Colonic mucosa (tissue), 4 donors: ENCODE measurements around the gene SOHLH1. TPM values are rescaled to one million over a fixed set of nuclear protein-coding genes. Genes with fewer than 3 reads are reported as not detected.

Experiments
- DNase-seq: peaks from one replicate; pipeline ENCODE4 v3.0.0-alpha.2; 2020
- H3K27ac ChIP-seq: fragments of 200-600 bp; one replicate; pipeline ENCODE4 v1.8.0; 2021
- H3K27me3 ChIP-seq: fragments of 200-600 bp; one replicate; pipeline ENCODE4 v1.8.0; 2021
- H3K36me3 ChIP-seq: fragments of 200-600 bp; one replicate; pipeline ENCODE4 v1.8.0; 2021
- H3K4me1 ChIP-seq: fragments of 200-600 bp; one replicate; pipeline ENCODE4 v1.8.0; 2021; ENCODE audit warnings: mild to moderate bottlenecking
- H3K4me3 ChIP-seq: fragments of 200-600 bp; one replicate; pipeline ENCODE4 v1.8.0; 2021
- H3K9ac ChIP-seq, 2 donors: one replicate each; pipeline ENCODE4 v1.7.0; 2013; ENCODE audit warnings: control low read depth in 2 of 2, low read depth in 2 of 2, low read length in 2 of 2
- H3K9me3 ChIP-seq: fragments of 200-600 bp; one replicate; pipeline ENCODE4 v1.8.0; 2021
- CTCF ChIP-seq: fragments of 200-600 bp; IDR thresholded peaks from one replicate; pipeline ENCODE4 v1.8.0; 2022; ENCODE audit warnings: antibody characterized with exemption, mild to moderate bottlenecking
- intact Hi-C: fragments of 100-400 bp; cut with DNase I; formaldehyde crosslinking; loops from one replicate; pipeline ENCODE4 v1.14.1; 2022
- total RNA-seq, 2 donors: library from RNA; stranded (reverse); fragmentation: NEBNext Ultra II Directional in 1 of 2; extraction: Animal tissue kit (Norgen Biotek cat#: 25700) in 1 of 2; gene quantifications; one replicate each; pipeline ENCODE4 v1.2.1, GENCODE V29; 2021
- donor health status: healthy.
- donor health status: DM: no; HTN: no; CAD: no.
- donor health status: DM: no; HTN: no; CAD: no.

Gene SOHLH1
- total RNA-seq, 2 donors from 2014 or later, result not detected

DNA sequence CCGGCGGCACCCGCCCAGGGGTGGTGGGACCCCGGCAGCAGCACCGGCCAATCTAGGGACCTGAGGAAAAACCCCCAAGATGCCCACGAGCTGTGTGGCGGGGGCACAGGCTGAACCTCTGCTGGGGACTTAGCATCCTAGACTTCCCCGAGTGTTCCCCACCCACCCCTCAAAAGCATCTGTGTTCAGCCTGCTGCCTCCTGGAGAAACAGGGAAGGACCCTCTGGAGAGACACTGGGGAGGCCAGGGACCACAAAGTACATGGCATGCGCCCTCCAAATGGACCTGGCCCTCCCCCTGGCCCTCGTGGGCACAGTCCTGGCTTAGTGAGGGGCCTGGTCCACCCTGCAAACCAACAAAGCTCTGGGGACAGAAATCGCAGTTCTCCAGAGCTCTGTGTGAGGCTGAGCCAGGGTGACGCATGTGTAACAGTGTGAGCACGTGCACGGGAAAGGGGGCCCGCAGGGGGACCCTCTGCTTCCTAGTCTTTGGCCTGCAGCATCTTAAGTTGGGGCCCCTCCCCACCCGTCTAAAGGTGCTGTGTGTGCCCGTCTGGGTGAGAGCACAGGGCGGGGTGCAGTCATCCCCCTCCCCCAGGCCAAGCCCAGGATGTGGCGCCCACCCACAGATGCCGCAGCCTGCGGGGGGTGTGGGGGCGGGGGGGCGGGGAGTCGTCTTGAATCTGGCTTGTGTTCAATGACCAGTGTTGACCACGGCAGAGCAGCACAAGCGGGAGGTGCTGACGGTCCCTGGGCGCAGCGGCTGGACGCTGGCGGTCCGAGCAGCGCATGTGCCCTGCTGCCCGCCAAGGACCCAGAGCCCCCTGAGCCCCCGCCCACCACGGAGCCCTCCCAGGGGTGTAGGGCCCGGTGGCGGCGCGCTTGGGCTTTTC lies 2.0 kb upstream of the SOHLH1 start:
- DNase-seq, result no peak

GRCh38 chr9:135700525-135700924 lies 1.2 kb upstream of the SOHLH1 start:
- H3K36me3 ChIP-seq, result no peaks in the 10 kb centered on the region
- no peak overlapping the region for H3K9ac ChIP-seq
- H3K4me3 ChIP-seq, result no peak overlapping the region
- no peaks in the 10 kb centered on the region for H3K4me1 ChIP-seq
- no peak for DNase-seq
- no peak for TF ChIP-seq CTCF
- intact Hi-C loops, result no loop called here
- H3K27ac ChIP-seq, result no peak overlapping the region
- H3K9me3 ChIP-seq, result no peaks in the 10 kb centered on the region
- H3K27me3 ChIP-seq, result peaks cover 14% of the 10 kb centered on the region

More for the DNA sequence above, 2.0 kb upstream of the SOHLH1 start:
- H3K27ac ChIP-seq, result no peak overlapping the region
- intact Hi-C loops, result no loop called here
- TF ChIP-seq CTCF, result no peak
- no peaks in the 10 kb centered on the region for H3K4me1 ChIP-seq
- no peak overlapping the region for H3K9ac ChIP-seq
- no peak overlapping the region for H3K4me3 ChIP-seq
- H3K36me3 ChIP-seq, result no peaks in the 10 kb centered on the region
- peaks cover 14% of the 10 kb centered on the region for H3K27me3 ChIP-seq
- no peaks in the 10 kb centered on the region for H3K9me3 ChIP-seq

DNA sequence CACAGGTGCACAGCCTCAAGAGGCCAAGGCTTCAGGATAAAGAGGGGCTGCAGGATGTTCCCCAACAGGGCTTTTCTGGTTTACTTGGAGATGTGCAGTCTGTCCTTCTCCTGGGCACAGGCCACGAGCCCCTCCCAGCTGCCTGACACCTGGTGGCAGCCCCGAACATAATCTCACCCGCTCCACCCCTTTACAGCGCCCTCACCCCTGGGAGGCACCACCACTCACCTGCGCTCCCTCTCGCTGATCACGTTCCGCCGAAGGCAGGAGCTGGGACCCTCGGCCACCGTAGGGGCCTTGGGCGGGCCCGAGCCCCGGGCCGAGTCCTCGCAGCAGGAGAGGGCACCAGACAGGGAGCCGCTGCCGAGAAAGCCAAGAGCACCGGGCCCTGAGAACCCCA lies 514 bp downstream of the SOHLH1 start:
- intact Hi-C loops, result no loop called here
- no peak for DNase-seq
- Histone ChIP-seq H3K4me1 (no peaks in the 10 kb centered on the region), H3K9ac (no peak overlapping the region), H3K36me3 (no peaks in the 10 kb centered on the region), H3K9me3 (no peaks in the 10 kb centered on the region), H3K4me3 (no peak overlapping the region), H3K27me3 (peaks cover 10% of the 10 kb centered on the region), H3K27ac (no peak overlapping the region)
- no peak for TF ChIP-seq CTCF

DNA sequence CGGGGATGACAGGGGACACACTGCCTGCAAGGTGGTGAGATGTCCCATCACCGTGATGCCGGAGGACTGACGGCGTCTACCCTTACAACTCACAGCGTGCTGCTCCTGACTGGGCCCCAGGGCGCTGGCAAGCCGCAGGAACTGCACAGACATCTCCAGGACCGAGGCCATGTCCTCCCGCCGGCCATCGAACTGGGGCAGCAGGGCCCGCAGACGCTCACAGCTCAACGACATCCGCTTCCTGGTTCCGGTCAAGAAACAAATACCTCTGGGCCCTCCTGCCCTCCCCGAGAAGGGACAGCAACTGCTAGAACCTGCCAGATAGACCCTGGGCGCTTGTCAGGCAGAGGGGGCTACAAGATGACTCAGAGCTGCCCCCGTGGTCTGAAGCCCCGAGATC lies 1.0 kb downstream of the SOHLH1 start:
- Histone ChIP-seq H3K9ac (no peak overlapping the region), H3K9me3 (no peaks in the 10 kb centered on the region), H3K36me3 (no peaks in the 10 kb centered on the region), H3K4me1 (no peaks in the 10 kb centered on the region), H3K27ac (no peak overlapping the region), H3K4me3 (no peak overlapping the region), H3K27me3 (peaks cover 10% of the 10 kb centered on the region)
- DNase-seq, result no peak
- intact Hi-C loops, result no loop called here
- no peak for TF ChIP-seq CTCF

GRCh38 chr9:135697226-135697625 lies 2.1 kb downstream of the SOHLH1 start:
- no peaks in the 10 kb centered on the region for H3K36me3 ChIP-seq
- H3K27me3 ChIP-seq, result peaks cover 1% of the 10 kb centered on the region
- intact Hi-C loops, result no loop called here
- DNase-seq, result no peak
- H3K4me3 ChIP-seq, result no peak overlapping the region
- no peaks in the 10 kb centered on the region for H3K9me3 ChIP-seq
- H3K4me1 ChIP-seq, result no peaks in the 10 kb centered on the region
- TF ChIP-seq CTCF, result no peak
- H3K27ac ChIP-seq, result no peak overlapping the region
- H3K9ac ChIP-seq, result no peak overlapping the region
